Measurements from ENCODE around the gene SMG7.

The SMG7 gene

DNA sequence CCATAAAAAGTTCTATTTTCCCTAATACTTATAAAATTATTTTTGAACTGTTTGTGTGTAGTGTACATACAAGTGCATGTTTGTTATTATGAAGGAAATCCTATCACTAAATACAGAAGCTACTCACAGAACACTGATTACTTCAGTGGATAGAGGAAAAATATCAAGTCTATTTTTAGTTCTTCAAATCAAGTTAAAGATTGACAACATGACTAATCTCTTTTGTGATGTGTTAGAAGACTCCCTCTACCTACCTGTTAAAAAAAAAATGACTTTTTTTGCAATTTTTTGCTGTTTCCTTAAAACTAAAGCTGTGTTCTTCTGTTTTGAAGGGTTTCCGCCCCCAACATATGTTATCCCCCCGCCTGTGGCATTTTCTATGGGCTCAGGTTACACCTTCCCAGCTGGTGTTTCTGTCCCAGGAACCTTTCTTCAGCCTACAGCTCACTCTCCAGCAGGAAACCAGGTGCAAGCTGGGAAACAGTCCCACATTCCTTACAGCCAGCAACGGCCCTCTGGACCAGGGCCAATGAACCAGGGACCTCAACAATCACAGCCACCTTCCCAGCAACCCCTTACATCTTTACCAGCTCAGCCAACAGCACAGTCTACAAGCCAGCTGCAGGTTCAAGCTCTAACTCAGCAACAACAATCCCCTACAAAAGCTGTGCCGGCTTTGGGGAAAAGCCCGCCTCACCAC is 72.4 kb downstream of the SMG7 start:
- no peak overlapping the region for H3K4me3 ChIP-seq (ENCODE audit: low read length)
- DNase-seq (ENCODE audit: low read depth): no peak
- TF ChIP-seq, protein P1, sequence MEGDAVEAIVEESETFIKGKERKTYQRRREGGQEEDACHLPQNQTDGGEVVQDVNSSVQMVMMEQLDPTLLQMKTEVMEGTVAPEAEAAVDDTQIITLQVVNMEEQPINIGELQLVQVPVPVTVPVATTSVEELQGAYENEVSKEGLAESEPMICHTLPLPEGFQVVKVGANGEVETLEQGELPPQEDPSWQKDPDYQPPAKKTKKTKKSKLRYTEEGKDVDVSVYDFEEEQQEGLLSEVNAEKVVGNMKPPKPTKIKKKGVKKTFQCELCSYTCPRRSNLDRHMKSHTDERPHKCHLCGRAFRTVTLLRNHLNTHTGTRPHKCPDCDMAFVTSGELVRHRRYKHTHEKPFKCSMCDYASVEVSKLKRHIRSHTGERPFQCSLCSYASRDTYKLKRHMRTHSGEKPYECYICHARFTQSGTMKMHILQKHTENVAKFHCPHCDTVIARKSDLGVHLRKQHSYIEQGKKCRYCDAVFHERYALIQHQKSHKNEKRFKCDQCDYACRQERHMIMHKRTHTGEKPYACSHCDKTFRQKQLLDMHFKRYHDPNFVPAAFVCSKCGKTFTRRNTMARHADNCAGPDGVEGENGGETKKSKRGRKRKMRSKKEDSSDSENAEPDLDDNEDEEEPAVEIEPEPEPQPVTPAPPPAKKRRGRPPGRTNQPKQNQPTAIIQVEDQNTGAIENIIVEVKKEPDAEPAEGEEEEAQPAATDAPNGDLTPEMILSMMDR (conservative IDR thresholded peaks at IDR 0.05; ENCODE audit: low read depth, low read length): no peak

DNA sequence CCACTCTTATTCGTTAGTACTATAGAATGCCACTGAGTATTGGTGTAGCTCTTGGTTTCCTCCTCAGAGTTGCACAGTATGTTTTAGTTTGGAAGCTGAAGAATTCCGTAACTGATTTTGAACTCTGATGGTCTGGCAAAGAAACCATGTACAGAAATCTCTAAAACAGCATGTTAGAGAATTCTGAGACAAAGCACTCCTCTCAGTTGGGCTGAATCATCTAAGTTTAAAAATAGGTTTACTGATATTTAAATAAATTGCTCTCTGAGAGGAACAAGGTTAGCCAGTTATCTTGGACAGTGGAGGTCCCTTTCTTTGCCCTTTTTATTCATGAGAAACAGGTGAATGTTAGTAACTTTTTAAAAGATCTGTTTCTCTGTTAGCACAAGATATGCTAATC is 74.1 kb downstream of the SMG7 start:
- no peak overlapping the region for H3K4me3 ChIP-seq (ENCODE audit: low read length)
- no peak for DNase-seq (ENCODE audit: low read depth)
- TF ChIP-seq, protein P1 (conservative IDR thresholded peaks at IDR 0.05; ENCODE audit: low read depth, low read length): no peak

DNA sequence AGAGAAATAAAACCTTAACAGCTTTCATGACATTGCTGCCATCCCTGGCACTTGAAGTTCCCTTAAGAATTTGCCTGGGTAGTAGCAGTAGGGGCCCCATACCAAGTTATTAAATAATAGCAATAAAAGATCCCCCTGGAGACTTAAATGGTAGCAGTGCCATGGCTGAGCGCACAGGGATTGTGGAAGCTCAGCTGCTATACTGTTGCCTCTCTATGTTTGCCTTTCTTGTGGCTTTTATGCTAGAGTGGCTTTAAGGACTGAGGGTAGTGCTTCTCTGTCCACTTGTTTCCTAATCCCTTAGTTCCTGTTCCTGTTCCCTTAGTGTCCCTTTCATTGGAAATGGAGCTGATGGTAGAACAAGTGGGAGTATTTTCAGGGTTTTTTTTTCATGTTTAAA is 75.8 kb downstream of the SMG7 start:
- TF ChIP-seq, protein P1 (conservative IDR thresholded peaks at IDR 0.05; ENCODE audit: low read depth, low read length): no peak
- no peak overlapping the region for H3K4me3 ChIP-seq (ENCODE audit: low read length)
- DNase-seq (ENCODE audit: low read depth): no peak

DNA sequence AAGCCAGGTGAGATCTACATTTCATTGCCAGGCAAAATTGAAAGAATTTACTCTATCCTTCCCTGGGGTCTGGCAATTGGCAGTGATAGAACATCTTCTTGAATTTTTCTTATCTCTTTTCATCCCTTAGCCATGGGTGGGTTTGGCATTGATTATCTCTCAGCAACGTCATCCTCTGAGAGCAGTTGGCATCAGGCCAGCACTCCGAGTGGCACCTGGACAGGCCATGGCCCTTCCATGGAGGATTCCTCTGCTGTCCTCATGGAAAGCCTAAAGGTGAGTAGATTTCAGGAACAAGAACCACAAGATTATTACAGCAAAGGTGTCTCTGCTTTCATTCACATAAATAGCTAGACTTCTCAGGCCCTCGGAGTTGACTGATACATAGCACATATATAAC is 78.6 kb downstream of the SMG7 start:
- DNase-seq (ENCODE audit: low read depth): no peak
- TF ChIP-seq, protein P1 (conservative IDR thresholded peaks at IDR 0.05; ENCODE audit: low read depth, low read length): no peak
- H3K4me3 ChIP-seq (ENCODE audit: low read length): no peak overlapping the region

DNA sequence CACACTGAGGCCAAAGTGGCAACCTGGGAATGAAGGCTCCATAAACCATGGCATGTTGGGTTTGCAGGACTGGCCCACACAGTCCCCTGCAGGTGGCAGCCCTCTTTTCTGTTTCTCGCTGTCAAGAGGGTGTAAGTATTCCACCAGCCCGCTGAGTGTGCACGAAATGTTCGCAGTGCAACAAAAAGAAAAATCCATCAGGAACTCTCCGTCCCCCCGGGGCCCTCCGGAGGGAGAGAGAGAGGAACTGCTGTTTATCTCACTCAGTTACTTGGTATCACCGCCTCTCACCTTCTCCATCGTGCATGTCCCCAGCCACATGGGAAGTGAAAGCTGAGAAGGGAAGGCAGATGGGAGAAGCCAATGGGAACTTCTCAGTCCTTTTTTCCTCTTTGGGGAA is 79.6 kb downstream of the SMG7 start:
- TF ChIP-seq, protein P1 (conservative IDR thresholded peaks at IDR 0.05; ENCODE audit: low read depth, low read length): no peak
- no peak overlapping the region for H3K4me3 ChIP-seq (ENCODE audit: low read length)
- DNase-seq (ENCODE audit: low read depth): no peak

DNA sequence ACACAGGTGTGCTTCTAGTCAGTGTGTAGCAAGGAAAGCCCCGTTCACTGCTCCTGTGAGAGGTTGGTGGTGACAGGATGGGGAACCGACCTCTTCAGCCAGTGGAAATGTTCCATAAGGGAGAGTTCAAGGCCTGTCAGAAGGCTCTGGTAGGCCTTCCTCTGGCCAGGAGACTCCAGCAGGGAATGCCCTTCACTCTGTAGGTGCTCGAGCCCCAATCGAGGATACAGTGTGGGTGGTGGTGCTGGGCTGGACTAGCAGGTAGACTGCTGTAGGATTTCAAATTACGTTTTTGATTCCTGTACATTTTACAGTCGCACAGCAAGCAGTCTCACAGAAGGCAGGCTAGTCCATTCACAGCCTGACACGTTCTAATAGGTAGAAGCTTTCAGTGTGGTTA is 80.1 kb downstream of the SMG7 start:
- TF ChIP-seq, protein P1 (conservative IDR thresholded peaks at IDR 0.05; ENCODE audit: low read depth, low read length): no peak
- H3K4me3 ChIP-seq (ENCODE audit: low read length): no peak overlapping the region
- no peak for DNase-seq (ENCODE audit: low read depth)

DNA sequence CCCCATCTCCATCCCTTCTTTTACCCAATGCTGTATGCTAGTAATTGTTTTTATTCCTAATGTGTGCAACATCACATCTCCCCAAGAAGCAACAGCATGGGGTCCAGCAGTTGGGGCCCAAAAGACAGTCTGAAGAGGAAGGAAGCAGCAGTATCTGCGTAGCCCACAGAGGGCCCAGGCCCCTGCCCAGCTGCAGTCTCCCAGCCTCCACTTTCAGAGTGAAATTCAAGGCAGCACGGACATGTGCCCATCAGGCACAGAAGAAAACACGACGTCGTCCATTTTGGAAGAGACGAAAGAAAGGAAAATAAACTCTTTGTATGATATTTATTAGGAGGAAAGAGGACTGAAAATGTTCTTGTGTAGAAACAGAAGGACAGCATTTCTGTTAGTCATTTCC is 80.6 kb downstream of the SMG7 start:
- no peak for DNase-seq (ENCODE audit: low read depth)
- TF ChIP-seq, protein P1 (conservative IDR thresholded peaks at IDR 0.05; ENCODE audit: low read depth, low read length): no peak
- no peak overlapping the region for H3K4me3 ChIP-seq (ENCODE audit: low read length)
